ENCODE data around the gene HOXB6. TPM values are rescaled to one million over a fixed set of nuclear protein-coding genes. Genes with fewer than 3 reads are reported as not detected.

HOXB6 gene
- total and polyA plus RNA-seq, 7 donors = 0.66 to 3.3 (median 1.2) TPM

DNA sequence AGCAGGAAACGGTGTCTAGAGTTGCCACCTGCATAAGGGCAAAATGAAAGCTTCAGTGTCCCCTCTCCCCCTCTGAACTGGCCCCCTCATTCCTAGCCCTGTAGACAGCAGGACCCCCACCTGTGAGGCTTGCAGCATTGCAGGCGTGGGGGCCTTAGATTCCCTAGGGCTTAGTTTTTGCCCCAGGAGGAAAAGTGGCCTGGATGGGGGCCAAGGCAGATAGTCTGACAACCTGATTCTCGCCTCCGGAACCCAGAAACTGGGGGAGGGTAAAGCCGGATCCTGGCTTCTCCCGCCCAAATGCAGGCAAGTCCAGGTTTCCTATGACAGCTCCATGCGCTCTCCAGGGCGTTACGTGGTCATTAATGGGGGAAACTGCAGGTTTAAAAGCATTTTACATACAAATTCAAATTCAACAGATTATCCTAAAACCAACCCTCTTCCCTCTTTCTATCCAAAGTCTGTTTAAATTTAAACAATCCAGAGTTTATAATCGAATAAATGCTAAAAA is 678 bp upstream of the HOXB6 start:
- DNase-seq (no peak), ATAC-seq (no peak)
- no peaks in the 10 kb centered on the region for H3K36me3 ChIP-seq (ENCODE audit: insufficient read depth in 1 of 2, low read depth in 1 of 2)
- TF ChIP-seq, protein P1, sequence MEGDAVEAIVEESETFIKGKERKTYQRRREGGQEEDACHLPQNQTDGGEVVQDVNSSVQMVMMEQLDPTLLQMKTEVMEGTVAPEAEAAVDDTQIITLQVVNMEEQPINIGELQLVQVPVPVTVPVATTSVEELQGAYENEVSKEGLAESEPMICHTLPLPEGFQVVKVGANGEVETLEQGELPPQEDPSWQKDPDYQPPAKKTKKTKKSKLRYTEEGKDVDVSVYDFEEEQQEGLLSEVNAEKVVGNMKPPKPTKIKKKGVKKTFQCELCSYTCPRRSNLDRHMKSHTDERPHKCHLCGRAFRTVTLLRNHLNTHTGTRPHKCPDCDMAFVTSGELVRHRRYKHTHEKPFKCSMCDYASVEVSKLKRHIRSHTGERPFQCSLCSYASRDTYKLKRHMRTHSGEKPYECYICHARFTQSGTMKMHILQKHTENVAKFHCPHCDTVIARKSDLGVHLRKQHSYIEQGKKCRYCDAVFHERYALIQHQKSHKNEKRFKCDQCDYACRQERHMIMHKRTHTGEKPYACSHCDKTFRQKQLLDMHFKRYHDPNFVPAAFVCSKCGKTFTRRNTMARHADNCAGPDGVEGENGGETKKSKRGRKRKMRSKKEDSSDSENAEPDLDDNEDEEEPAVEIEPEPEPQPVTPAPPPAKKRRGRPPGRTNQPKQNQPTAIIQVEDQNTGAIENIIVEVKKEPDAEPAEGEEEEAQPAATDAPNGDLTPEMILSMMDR (IDR thresholded peaks at IDR 0.05) = no peak
- peaks cover 6% of the 10 kb centered on the region for H3K4me1 ChIP-seq
- intact Hi-C loops (cut with DNase I) = no loop called here
- peak overlapping the region; percentile 59 for H3K4me3 ChIP-seq
- H3K9me3 ChIP-seq = no peaks in the 10 kb centered on the region
- WGBS, 3 donors = 29 to 36% (median 29%) methylated on average over 10 of the region's 10 CpGs
- H3K27me3 ChIP-seq (ENCODE audit: insufficient read depth in 3 of 3, low read length in 2 of 3) = peaks cover 0 to 96% (median 54%) of the 10 kb centered on the region in 3 donors
- H3K27ac ChIP-seq = no peak overlapping the region

DNA sequence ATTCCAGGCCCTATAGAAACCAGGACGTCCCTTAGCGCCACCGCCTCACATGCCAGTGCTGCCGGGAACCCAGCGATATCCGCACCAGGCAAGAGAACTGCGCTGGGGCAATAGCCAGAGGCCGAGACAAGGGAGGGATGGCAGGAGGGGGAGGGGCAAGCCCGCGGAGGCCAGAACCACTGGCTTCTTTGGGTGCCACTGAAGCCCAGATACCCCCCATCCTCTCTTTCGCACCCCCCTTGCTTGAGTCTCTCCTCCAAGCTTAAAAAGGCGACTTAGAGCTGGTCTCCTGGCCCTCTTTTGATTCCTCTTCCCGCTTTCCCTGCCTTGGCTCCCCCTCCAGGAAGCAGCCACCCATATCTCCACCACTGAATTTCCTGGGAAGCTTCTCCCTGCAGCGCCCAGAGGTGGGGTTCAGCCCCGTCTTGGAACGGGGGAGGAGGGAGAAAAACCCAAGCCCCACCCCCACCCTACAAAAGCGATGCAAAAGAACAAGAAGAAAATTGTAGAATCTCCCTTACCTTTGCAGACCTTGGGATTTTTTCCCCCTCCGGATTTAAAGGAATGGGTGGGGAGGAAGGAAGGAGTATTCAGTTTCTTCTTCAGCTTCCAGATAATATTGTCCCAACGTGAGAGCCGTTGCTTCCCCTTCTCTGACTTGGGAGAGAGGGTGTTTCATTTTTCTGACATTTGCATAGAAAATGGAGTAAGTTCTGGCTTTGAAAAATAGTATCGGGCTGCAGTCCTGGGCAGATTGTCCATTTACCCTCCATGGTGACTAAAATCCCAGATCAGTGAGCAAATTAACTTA is 622 bp downstream of the HOXB6 start:
- Histone ChIP-seq H3K4me3 (peak overlapping the region; percentile 59), H3K9me3 (no peaks in the 10 kb centered on the region), H3K36me3 (ENCODE audit: insufficient read depth in 1 of 2, low read depth in 1 of 2) (no peaks in the 10 kb centered on the region), H3K27ac (no peak overlapping the region), H3K27me3 (ENCODE audit: insufficient read depth in 3 of 3, low read length in 2 of 3) (peaks cover 0 to 96% (median 47%) of the 10 kb centered on the region in 3 donors), H3K4me1 (no peaks in the 10 kb centered on the region)
- TF ChIP-seq, protein P1 (IDR thresholded peaks at IDR 0.05) = no peak
- WGBS, 3 donors = 2 to 6% (median 4%) methylated on average over 21 of the region's 21 CpGs
- intact Hi-C loops (cut with DNase I) = no loop called here
- DNase-seq (peak in 1 of 2 donors; percentile 62), ATAC-seq (peak in 2 of 4 donors; percentile 31 to 34)

DNA sequence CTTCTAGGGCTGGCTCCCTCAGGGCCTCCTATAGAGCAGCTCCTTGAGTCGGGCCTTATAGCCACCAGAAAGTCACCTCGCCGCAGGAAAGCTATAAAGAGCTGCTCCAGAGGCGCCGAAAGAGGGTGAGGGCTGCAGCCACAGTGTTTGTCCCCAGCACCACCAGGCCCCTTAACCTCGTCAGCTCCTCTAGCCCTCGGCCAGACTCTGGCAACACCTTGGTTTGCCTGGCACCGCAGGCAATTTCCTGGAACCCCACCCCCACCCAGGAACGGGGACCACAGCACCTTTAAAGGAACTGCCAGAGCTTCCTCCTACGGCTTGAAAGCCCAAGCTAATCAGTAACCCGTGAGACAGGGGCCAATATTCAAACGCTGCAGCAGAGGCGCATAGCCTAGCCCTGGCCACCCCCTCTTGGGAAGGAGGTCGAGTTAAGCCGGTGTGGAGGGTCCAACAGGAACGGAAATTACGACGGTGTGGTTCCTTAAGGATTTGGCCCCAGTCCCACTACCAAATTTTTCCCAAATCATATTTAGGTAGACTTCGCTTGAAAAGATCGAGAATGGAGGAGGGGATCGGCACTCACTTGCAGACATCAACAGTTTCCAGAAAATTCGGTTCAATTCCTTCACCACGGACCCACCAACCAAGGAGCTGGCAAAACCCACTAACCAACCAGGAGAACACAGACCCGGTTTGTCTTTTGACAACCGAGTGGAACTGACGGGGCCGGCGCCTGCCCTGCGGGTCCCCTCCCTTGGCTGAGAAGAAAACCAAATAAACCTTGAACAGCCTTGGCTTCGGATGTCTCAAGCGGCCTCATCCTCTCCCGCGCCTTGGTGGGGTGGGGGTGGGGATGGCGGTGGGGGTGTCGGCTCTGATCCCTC is 3.0 kb downstream of the HOXB6 start:
- peak overlapping the region; percentile 59 for H3K4me3 ChIP-seq
- H3K36me3 ChIP-seq (ENCODE audit: insufficient read depth in 1 of 2, low read depth in 1 of 2) = no peaks in the 10 kb centered on the region
- intact Hi-C loops (cut with DNase I) = no loop called here
- H3K4me1 ChIP-seq = peaks cover 10% of the 10 kb centered on the region
- DNase-seq (no peak), ATAC-seq (no peak)
- TF ChIP-seq, protein P1 (IDR thresholded peaks at IDR 0.05) = no peak
- H3K27me3 ChIP-seq (ENCODE audit: insufficient read depth in 3 of 3, low read length in 2 of 3) = peaks cover 0 to 96% (median 48%) of the 10 kb centered on the region in 3 donors
- WGBS, 3 donors = 24 to 26% (median 24%) methylated on average over 35 of the region's 35 CpGs
- no peaks in the 10 kb centered on the region for H3K9me3 ChIP-seq
- no peak overlapping the region for H3K27ac ChIP-seq

DNA sequence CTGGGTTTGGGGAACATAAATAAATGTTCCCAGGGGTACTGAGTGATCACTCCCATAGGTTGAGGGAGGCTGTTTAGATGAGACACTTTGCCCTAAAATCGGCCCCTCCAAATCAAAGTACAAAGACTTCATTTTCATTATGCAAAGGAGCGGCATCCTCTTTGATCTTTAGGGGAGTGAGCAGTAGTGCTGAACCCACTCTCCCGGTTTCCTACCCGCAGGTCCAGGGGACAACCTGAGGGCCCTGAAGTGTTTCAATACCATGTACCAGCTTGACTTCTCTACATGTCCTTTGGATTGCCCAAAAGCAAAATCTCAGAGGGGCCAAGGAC is 3.6 kb downstream of the HOXB6 start:
- DNase-seq = no peak
- H3K36me3 ChIP-seq (ENCODE audit: insufficient read depth in 1 of 2, low read depth in 1 of 2) = no peaks in the 10 kb centered on the region
- H3K4me3 ChIP-seq = no peak overlapping the region
- intact Hi-C loops (cut with DNase I) = no loop called here
- peaks cover 0 to 96% (median 45%) of the 10 kb centered on the region in 3 donors for H3K27me3 ChIP-seq (ENCODE audit: insufficient read depth in 3 of 3, low read length in 2 of 3)
- ATAC-seq = no peak
- H3K4me1 ChIP-seq = peaks cover 10% of the 10 kb centered on the region
- no peaks in the 10 kb centered on the region for H3K9me3 ChIP-seq
- no peak overlapping the region for H3K27ac ChIP-seq
- TF ChIP-seq, protein P1 (IDR thresholded peaks at IDR 0.05) = no peak
- 53 to 62% (median 56%) methylated on average over 4 of the region's 4 CpGs for WGBS, 3 donors

Measured in psoas muscle (tissue), 8 donors.